PC-3 (cell line): ENCODE results near the gene INVS.

Source experiments
- CTCF ChIP-seq: fragments of 300-600 bp; sonication (generic); conservative IDR thresholded peaks from 2 replicates; pipeline ENCODE4 v1.5.1; 2017; ENCODE audit warnings: antibody characterized with exemption, low read depth, mild to moderate bottlenecking, low read length
- EZH2 ChIP-seq: fragments of 300-600 bp; sonication (generic); IDR thresholded peaks from one replicate; pipeline ENCODE4 v1.6.1; 2017; ENCODE audit warnings: antibody characterized with exemption, mild to moderate bottlenecking, low read length; ENCODE audit not compliant: unreplicated experiment
- EZH2phosphoT487 ChIP-seq: fragments of 300-600 bp; sonication (generic); IDR thresholded peaks from 2 replicates; pipeline ENCODE4 v1.6.1; 2018; ENCODE audit warnings: mild to moderate bottlenecking, antibody characterized with exemption, low read length, borderline replicate concordance

GRCh38 chr9:100216178-100216787 lies 117.2 kb downstream of the INVS start:
- TF ChIP-seq CTCF (peak; percentile 78), EZH2 (no peak), EZH2phosphoT487 (no peak)
